ENCODE results near the gene DCST1.

Gene DCST1

GRCh38 chr1:154994591-154994990, 39.0 kb upstream of the DCST1 start:
- no peak for TF ChIP-seq POLR2AphosphoS5 (IDR thresholded peaks at IDR 0.05; ENCODE audit: low read depth, low read length)
- TF ChIP-seq SIN3A (IDR thresholded peaks at IDR 0.05; ENCODE audit: borderline replicate concordance, insufficient read depth, low read length) = no peak
- TF ChIP-seq REST (IDR thresholded peaks at IDR 0.05; ENCODE audit: insufficient read depth in 1 of 2, low read depth in 2 of 2, low read length in 2 of 2) = no peak
- TF ChIP-seq FOXP2 (optimal IDR thresholded peaks at IDR 0.05; ENCODE audit: borderline replicate concordance, extremely low read depth, extremely low read length, insufficient read depth) = no peak
- TF ChIP-seq TAF1 (IDR thresholded peaks at IDR 0.05; ENCODE audit: borderline replicate concordance, insufficient read depth, low read length) = no peak

GRCh38 chr1:154996966-154997701, 36.5 kb upstream of the DCST1 start:
- TF ChIP-seq POLR2AphosphoS5 (IDR thresholded peaks at IDR 0.05; ENCODE audit: low read depth, low read length) = no peak
- no peak for TF ChIP-seq FOXP2 (optimal IDR thresholded peaks at IDR 0.05; ENCODE audit: borderline replicate concordance, extremely low read depth, extremely low read length, insufficient read depth)
- no peak for TF ChIP-seq REST (IDR thresholded peaks at IDR 0.05; ENCODE audit: insufficient read depth in 1 of 2, low read depth in 2 of 2, low read length in 2 of 2)
- no peak for TF ChIP-seq SIN3A (IDR thresholded peaks at IDR 0.05; ENCODE audit: borderline replicate concordance, insufficient read depth, low read length)
- TF ChIP-seq TAF1 (IDR thresholded peaks at IDR 0.05; ENCODE audit: borderline replicate concordance, insufficient read depth, low read length) = no peak

- no peak for TF ChIP-seq FOXP2 (optimal IDR thresholded peaks at IDR 0.05; ENCODE audit: borderline replicate concordance, extremely low read depth, extremely low read length, insufficient read depth)
Measured at GRCh38 chr1:154998201-154998780, 35.3 kb upstream of the DCST1 start.

GRCh38 chr1:154998818-154999570, 34.6 kb upstream of the DCST1 start:
- TF ChIP-seq TAF1 (IDR thresholded peaks at IDR 0.05; ENCODE audit: borderline replicate concordance, insufficient read depth, low read length) (no peak), FOXP2 (optimal IDR thresholded peaks at IDR 0.05; ENCODE audit: borderline replicate concordance, extremely low read depth, extremely low read length, insufficient read depth) (no peak), POLR2AphosphoS5 (IDR thresholded peaks at IDR 0.05; ENCODE audit: low read depth, low read length) (no peak)

- TF ChIP-seq REST (IDR thresholded peaks at IDR 0.05; ENCODE audit: insufficient read depth in 1 of 2, low read depth in 2 of 2, low read length in 2 of 2) = no peak
Measured at GRCh38 chr1:154999571-155000410, 33.8 kb upstream of the DCST1 start.

Measured in PFSK-1 (cell line).